ENCODE results near the gene IRAK4. TPM values are rescaled to one million over a fixed set of nuclear protein-coding genes. Genes with fewer than 3 reads are reported as not detected.

IRAK4 gene
- total RNA-seq, 1 donor, result 31.9 TPM

DNA sequence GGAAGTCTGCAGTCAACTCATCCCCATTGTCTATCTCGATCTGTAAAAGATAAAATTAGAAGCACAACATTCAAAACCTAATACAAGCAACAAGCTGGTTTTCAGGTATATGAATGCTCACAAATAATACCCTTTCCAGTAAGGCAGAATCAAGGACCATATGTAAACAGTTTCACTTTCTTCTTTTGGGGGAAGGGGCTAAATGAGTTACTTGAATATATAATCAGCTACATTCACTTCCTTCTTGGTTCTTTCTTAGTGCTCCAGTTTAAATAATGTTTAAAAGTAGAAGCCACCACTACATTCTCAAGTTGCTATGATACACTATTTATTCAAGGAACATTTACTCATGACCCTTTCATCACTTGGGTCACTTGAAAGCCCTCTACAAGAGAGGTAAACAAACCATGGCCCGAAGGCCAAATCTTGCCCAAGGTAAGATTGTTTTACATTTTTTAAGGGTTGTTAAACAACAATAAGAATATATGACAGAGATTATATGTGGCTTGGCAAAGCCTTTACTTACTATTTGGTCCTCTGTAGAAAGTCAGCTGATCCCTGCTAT is 37.0 kb downstream of the IRAK4 start:
- DNase-seq (ENCODE audit: low read depth), result no peak
- no peak overlapping the region for H3K4me3 ChIP-seq (ENCODE audit: low read depth, low read length)
- TF ChIP-seq, protein P1, sequence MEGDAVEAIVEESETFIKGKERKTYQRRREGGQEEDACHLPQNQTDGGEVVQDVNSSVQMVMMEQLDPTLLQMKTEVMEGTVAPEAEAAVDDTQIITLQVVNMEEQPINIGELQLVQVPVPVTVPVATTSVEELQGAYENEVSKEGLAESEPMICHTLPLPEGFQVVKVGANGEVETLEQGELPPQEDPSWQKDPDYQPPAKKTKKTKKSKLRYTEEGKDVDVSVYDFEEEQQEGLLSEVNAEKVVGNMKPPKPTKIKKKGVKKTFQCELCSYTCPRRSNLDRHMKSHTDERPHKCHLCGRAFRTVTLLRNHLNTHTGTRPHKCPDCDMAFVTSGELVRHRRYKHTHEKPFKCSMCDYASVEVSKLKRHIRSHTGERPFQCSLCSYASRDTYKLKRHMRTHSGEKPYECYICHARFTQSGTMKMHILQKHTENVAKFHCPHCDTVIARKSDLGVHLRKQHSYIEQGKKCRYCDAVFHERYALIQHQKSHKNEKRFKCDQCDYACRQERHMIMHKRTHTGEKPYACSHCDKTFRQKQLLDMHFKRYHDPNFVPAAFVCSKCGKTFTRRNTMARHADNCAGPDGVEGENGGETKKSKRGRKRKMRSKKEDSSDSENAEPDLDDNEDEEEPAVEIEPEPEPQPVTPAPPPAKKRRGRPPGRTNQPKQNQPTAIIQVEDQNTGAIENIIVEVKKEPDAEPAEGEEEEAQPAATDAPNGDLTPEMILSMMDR (IDR thresholded peaks at IDR 0.05; ENCODE audit: insufficient read depth, low read length), result no peak

DNA sequence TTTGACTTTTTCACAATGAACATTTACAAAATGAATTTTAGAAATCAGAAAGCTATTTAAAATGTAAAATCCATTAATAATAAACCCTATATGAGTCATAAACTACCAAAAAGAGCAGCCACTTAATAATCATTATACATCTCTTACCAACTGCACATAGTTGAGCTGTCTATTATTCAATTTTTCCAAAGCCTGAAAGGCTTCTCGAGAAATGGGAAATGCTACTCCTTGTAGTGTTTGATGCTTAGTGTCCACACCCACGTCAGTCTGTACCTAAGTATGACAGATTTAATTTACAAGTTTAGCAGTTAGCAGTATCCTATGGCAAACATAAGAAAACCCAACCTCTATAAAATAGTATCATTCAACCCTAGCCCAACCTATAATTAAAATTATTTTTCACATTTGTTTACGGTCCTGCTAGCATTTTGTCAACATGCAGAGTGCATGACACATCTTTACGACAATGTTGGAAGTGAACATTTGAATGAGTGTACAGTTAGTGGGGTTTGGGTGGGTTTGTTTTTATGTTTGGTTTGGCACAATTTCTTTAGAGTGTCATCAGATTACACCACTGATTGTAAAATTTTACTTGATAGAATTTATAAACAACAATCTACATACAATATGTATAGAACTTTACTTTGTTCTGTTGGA is 38.9 kb downstream of the IRAK4 start:
- TF ChIP-seq, protein P1 (IDR thresholded peaks at IDR 0.05; ENCODE audit: insufficient read depth, low read length), result no peak
- H3K4me3 ChIP-seq (ENCODE audit: low read depth, low read length), result no peak overlapping the region
- no peak for DNase-seq (ENCODE audit: low read depth)

DNA sequence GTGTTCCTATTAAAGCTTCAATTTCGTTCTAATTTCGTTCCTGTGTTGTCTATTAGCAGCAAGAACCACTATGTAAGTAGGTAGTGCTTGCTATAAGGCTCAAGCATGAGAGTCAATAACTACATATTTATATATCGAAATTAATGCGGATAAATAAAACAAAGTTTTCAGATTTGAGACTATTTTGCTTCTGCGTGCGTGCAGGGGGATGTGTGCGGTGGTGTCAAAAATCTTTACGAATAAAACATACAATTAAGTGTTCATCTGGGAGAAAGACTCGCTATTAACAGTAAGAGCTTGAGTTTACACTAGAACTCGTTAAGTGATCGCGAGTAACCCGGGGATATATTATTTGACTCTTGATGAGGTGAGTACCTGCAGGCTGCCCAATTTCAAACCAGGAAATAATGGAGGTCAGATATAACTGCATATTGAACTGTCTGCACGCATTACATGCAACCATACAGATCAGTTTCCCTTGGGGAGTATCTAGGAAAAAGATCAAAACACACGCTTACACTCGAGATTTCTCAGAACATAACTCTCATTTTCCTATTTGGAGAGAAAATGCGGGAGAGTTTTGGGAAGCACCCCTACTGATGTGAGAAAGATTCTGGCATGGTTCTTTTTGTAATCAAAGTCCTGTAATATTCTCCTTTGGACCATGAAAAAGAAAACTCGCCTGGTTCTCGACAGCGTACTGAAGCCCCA is 46.6 kb downstream of the IRAK4 start:
- peak; percentile 13 for DNase-seq (ENCODE audit: low read depth)
- TF ChIP-seq, protein P1 (IDR thresholded peaks at IDR 0.05; ENCODE audit: insufficient read depth, low read length), result no peak
- peak overlapping the region; percentile 85 for H3K4me3 ChIP-seq (ENCODE audit: low read depth, low read length)

DNA sequence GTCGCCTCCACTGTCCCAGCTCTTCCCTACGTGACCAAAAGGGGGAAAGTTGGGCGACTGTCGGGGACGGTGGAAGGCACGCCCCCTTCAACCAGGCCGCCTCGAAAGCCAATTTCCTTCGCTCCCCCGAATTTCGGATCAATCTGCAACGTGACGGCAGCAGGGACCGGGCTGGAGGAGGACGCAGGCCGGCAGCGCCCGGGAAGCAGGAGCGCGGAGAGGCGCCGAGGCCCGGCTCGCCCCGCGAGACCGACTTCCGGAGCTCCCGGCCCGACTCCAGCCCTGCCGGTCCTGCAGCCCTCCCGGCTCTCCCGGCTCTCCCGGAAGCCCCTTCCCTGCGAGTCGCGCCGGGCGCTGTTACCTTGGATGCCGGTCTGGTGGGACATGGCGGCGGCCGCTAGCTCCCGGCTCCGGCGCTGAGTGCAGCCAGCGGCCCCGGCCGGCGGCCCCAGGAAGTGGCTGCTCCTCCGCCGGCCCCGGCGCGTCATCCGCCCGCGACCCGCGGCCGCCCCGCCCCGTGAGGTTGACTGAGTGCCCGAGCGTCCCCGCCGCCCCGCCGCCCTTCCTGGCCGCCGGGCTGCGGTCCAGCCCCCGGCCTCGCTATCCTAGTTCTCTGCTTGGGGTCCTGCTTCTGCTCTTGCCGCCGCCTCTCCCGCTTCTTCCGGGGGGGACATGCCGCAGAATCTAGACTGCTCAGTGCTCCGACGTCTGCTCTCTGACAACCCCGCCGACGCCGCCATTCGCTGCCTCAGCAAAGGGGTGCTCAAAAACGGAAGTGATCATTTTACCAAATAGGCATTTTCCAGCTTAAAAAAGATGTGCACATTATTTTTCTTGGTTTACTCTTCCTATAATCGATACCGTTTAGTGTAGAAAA is 47.3 kb downstream of the IRAK4 start, which contains the start of gene TWF1:
TWF1 (minus strand) TSS at position 458 of the 877 bp plus-strand sequence; CDS start at position 386, 72 bp downstream.
- TF ChIP-seq, protein P1 (IDR thresholded peaks at IDR 0.05; ENCODE audit: insufficient read depth, low read length), result peak; percentile 51
- peak; percentile 57 for DNase-seq (ENCODE audit: low read depth)
- peak within 1 kb of the TSS; percentile 85 for H3K4me3 ChIP-seq (ENCODE audit: low read depth, low read length)

DNA sequence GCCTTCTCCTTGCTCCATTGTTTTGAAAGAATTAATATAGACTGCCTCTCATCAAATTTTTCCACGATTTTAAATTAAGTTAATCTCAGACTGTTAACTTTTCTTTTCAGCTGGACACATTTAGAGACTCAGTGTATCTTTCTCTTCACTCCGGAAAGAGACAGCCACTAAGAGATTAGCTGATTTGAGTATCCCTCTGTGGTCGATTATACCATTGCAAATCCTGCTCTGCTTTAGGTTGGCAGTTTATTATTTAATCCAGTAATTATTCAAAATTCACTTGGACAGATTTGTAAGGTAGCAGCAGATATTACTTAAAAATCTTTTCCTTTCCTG is 48.0 kb downstream of the IRAK4 start:
- peak overlapping the region; percentile 85 for H3K4me3 ChIP-seq (ENCODE audit: low read depth, low read length)
- no peak for DNase-seq (ENCODE audit: low read depth)
- TF ChIP-seq, protein P1 (IDR thresholded peaks at IDR 0.05; ENCODE audit: insufficient read depth, low read length), result no peak

DNA sequence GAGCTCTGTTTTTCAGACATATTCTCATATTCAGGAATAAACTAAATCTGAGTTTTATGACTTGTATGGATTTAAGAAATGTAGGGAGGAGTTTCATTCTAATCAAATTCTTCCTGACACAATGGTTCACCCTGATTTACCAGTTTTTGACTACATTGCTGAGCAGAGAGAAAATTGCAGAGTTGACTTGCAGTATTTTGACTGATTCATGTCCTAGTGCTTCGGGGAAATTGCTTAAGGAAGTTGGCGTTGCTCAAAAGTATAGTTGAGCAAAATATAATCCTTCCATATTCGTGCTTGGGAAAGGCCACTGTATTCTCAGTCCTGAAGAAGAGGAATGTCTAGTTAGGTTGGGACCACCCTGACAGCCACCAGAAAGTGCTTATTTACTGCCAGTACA is 48.6 kb downstream of the IRAK4 start:
- no peak for DNase-seq (ENCODE audit: low read depth)
- H3K4me3 ChIP-seq (ENCODE audit: low read depth, low read length), result no peak overlapping the region
- TF ChIP-seq, protein P1 (IDR thresholded peaks at IDR 0.05; ENCODE audit: insufficient read depth, low read length), result no peak

Measured in fibroblast of the aortic adventitia (primary cell).